ENCODE measurements around the gene JOSD1.

The JOSD1 gene

DNA sequence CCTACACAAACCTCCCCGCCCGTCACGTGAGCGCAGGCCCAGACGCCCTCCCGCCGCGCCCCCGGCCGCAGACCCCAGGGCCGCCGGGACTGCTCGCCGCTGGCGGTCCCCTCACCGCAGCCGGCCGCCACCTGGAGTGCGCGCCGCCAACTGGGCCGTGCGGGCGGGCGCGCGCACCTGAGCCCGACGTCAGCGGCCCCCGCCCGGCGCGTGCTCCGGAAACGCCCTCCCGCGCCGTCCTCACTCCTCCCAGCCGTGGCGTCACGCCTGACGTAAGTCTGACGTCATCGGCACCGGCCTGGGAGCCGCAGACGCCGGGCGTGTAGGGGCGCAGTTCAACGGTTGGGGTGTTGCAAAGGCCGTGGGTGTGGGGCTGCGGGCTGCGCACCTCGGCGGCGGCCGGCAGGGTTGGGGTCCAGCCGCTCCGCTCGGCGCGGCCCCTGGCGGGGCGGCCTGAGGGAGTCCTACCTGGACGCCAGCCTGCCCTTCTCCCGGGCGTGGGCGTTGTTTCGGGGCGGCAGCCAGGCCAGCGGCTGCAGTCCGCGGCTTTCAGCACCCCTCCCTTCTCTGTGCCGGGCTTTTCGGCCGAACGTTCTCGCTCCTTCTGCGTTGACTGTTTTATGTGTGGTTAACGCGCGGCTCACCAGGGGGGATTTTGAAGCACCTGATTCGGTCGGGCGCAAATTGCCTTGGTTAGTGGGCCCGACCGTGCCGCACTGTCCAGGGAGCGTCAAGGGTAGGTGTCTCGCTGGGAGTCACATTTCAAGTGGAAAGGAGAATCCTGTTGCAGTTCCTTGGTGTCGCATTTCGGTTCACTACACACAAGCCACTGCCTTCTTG, at the start of gene JOSD1:
TSS of gene JOSD1 (minus strand) at position 155 of the 840 bp plus-strand sequence. CDS start 956 bp downstream, outside the sequence.
- DNase-seq (ENCODE audit: low spot score): peak; percentile 97

DNA sequence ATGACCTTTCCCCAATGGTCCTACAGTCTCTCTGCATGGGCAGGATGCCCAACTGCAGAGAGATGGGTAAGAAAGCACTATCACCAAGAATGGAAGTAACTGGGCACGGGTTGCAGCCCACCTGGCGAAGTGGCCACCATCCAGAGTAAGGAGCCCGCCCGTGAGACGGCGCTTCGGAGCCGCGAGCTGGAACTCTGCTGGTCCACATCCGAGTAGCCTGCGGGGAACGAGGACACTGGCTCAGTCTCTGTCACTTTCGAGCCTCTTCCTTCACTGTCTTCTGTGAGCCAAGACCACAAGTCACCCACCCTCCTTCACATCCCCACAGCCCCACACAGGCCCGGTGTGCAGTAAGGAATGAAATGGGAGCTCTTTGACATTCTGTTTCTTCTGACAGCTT, 49.4 kb upstream of the JOSD1 start:
- no peak for DNase-seq (ENCODE audit: low spot score)

DNA sequence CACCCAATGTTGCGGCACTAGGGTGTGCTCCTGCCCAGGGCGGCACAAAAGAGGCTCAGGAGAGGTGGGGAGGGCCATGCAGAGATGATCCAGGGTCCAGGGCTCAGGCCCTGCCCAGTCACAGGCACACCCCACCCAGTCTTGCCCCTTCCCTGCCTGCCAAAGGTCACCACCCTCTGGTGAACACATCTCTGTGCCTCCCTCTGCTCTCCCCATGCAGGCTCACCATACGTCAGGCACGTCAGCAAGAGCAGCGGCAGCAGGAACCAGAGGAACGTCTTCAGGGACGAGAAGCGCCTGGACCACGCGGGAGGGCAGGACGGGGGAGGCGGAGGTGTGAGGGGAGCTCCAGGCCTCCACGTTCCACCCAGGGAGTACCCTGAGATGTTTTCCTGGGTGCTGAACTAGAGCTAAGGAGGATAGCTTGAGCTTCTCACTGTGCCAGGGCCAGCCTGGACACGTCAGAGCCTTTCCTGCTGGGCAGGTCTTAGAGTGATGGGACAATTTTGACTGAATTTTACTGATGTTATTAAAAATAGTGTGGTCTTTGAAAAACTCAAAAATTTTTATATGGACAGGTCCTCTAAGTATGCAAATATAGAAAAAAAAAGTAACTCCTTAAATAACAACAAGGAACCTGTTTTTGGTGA, 47.9 kb upstream of the JOSD1 start:
- no peak for DNase-seq (ENCODE audit: low spot score)

DNA sequence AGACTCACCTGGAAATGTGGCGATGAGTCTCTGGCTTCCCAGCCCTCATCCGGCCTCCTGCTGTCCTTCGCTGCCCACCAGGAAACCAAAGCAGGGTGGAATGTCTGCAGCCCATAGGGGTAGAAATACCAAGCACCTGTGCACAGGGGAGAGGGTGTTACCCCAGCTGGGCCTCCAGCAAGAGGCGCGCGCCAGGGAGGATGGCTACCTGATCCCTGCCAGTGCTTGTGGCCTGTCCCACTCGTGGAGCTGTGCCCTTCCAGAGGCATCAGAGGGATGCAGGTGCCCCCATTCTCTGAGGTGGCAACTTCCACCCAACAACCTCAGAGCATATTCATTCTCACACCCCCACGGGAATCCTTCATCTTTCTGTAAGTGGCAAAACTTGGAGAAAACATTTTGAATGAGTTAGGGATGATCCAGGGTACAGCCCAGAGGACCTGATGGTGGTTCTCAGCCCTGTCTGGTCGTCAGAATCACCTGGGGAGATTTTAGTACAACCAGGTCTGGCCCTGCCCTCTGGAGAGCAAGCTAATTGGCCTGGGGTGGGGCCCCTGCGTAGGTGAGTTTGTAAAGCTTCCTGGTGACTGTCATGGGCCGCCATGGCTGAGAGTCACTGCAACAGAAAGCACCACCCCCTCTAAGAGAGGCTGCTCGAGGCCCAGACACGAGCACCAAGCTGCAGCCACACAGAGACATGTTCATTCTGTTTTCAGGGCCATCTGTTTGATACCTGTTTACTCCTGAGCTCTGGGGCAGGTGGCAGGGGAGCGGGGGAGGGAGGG, 45.1 kb upstream of the JOSD1 start:
- DNase-seq (ENCODE audit: low spot score): no peak

DNA sequence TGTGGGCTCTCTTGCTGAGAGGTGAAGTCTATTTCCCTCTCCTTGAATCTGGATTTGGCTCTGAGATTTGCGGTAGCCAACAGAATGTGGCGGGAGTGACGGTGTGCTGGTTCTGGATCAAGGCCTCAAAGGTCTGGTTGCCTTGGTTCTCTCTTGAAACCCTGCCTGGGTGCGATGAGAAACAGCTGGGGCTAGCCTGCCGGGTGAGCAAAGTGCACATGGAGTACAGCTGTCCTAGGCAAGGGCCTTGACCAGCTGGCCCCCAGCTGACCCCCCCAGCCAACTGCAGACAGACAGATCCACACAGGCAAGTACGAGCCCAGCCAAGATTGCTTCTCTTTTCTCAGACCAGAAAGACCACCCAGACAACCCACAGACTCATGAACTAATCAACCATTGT, 44.2 kb upstream of the JOSD1 start:
- no peak for DNase-seq (ENCODE audit: low spot score)

DNA sequence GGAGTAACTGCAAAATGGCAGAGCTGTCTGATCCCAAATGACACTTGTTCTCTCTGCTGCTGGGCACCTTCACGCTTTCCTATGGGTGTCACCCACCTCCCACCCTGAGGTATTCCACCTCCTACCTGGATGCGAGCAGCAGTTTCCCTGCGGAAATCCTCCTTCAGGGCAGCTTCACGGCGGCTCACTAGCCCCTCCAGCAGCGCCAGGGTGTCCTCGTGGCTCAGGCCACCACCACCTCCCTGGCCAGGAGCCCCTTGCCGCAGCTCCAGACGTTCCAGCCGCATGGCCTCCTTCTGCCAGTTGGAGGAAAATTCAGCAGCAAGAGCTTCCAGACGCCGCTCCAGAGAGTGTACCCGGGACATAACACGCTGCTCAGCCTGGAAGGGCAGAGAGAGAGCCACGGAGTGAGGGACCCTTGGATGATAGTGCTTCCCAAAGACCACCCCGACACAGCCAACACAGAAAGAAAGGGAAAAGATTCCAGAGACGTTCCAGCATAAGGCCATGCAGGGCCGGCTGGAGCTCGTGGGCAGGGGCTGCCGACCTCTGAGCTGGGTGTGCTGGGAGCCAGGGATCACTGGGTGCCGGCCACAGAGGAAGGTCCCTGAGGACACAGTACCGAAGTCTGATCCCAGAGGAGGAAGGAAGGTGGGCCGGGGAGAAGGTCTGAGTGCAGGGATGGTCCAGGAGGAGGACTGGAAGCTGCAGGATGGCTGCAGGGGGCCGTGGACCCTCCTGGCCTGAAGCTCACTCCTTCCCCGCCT, 41.6 kb upstream of the JOSD1 start:
- no peak for DNase-seq (ENCODE audit: low spot score)

DNA sequence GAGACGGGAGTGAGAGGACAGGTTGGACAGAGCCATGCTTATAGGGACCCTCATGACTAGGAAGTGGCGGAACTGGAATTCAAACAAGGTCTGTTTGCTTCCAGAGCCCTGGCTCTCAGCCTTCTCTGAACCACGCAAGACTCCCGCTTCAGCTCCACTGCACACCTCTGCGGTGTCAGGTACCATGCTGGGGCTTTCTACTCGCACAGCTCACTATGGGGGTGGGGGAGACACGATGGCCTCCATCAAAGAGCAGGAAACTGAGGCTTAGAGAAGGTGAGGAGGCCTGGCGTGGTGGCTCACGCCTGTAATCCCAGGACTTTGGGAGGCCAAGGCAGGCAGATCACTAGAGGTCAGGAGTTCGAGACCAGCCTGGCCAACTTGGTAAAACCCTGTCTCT, 40.8 kb upstream of the JOSD1 start:
- no peak for DNase-seq (ENCODE audit: low spot score)

DNA sequence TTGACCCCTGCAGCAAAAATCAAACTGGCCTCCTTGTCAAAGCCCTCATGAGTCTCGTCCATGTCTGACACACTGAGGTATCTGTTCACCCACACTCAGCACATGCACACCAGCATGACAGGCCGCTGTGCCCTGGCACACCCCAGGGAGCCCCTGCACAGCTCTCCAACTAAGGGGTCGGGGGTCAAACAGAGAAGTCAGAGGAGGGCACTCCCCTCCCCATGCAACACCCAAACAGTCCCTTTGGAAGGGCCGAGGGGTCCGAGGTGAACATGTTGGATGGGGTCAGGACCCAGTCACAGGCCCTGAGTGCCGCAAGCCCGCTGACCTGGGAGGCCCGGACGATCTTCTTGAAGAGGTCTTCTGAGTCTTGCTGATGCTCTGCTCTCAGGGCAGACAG, 40.4 kb upstream of the JOSD1 start:
- no peak for DNase-seq (ENCODE audit: low spot score)

DNA sequence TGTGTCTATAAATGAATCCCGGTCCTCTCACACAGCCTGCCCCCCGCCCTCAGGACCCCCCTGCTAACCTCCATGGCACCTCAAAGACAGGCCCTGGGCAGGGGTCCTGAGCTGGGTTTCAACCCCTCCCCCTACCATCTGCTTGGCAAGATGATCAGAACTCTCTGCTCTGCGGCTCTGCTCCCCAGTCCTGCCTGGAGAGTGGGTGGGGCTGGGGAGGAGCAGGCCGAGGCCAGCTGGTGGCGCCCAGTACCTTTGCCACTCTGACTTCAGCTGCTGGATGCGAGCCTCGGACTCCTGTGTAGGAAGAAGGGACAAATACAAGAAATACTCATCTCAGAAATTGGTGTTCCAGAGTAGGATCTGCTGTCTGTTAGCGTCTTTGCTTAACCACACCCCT, 40.0 kb upstream of the JOSD1 start:
- no peak for DNase-seq (ENCODE audit: low spot score)

DNA sequence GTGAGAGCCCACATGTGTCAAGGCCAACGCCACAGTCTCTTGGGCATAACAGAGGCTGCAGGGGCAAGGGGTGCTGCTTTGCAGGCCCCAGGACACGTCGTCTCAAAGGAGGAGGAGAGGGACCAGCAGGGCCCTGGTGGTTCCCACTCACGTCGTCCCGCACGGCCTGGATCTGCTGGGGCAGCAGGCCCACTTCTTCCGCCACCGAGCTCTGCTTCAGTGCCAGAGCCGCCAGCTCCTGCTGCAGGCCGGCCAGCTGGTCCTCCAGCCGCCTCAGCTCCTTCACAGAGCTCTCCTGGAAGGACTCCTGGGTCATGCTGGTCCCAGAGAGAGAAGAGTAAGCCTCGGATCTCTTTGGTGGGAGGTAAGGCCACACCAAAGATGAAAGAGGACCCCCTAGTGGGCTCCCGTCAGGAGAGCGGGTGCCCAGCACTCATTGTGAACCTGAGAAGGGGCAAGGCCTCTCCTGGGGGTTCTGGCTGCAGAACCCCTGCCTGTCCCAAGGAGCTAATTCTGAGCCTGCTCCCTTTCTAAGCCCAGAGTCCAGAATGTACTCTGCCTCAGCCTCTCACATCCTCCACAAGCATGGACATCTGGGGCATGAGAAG, 39.5 kb upstream of the JOSD1 start:
- DNase-seq (ENCODE audit: low spot score): no peak

DNA sequence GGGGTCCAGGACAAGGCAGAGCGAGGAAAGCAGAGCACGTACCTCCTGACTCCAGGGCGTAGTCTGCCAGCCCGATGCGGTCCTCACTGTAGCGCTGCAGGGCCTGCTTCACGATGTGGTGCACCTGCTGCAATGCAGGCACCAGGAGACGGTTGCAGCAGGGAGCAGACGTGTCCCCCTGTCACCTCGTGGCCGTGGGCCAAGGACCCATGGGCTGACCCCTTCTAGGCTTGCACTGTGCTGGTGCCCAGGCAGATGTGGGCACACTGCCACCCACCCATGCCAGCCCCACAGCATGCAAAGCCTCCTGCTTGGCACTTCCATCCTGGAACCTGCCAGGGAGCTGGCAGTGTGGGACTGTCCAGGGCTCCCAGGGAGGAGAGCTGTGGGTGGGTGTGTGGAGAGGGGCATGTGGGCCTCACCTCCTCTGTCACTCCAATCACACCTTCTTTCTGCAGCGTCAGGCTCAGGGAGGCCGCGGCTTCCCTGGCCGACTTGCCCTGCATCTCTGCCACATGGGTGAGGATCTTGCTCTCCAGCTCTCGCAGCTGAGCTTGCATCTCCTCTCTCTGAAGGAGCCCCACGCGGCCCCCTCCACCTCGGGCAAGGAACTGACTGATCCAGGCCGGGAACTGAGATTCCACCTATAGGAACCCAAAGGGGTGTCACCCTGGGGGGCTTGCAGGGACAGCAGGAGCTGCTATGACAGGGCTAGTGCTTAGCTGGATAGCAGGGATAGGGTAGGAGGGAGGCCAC, 38.7 kb upstream of the JOSD1 start:
- no peak for DNase-seq (ENCODE audit: low spot score)

DNA sequence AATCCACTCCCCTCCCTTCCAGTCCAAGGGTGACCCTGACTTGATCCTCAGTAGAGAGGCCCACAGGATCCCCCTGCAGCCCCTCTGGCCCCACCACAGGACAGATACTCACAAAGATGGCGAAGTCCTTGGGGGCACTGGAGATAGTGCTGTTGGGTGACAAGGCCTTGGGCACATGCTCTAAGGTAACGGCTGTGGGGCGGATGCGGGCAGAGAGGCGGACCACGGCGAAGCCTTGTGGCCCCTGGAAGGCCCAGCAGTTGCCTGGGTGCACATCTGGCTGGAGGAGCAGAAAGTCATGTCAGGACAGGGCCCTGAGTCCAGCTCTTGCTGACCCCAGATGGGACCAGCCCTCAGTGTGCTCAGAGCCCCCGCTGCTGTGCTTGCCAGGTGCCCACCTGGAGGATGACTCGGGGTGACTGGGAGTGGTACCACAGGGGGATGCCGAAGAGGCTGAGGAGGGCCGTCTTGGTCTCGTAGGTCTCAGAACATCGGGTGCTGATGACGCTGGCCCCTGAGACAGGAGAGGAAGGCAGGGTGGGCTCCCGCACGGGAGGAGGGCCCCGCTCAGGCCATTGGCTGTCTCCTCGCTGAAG, 37.8 kb upstream of the JOSD1 start:
- no peak for DNase-seq (ENCODE audit: low spot score)

DNA sequence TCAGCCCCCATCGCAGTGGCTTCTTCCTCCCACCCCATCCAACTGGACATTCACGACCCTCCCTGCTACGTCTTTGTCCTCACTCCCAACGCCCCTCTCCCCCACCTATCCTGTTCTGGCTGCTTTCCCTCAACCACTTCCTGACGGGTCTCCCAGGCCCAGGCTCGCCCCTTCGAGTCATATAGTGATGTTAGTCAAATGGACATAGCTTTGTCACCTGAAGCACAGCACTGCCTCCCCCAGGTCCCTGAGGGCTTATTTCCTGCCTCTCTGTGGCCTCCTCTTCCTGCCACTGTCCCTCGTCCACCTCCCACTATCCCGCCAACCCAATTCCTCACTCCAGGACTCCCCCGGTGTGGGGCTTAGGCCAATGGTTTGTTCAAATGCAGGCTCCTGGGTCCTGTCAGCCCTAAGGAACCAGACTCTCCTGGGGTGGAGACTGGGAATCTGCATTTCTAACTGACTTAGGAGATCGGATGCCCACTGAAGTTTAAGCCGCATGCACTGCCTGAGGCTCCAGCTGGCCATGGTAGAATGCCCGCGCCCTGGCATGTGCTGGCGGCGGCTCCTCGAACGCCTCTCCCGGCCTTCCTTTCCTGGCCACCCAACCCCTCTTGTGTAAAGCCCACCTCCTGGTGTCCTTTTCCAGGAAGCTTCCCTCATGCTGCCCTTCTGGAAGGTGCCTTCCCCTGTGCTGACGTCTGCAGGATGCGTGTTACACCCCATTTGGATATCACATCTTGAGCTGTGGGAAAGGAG, 36.7 kb upstream of the JOSD1 start:
- DNase-seq (ENCODE audit: low spot score): no peak

DNA sequence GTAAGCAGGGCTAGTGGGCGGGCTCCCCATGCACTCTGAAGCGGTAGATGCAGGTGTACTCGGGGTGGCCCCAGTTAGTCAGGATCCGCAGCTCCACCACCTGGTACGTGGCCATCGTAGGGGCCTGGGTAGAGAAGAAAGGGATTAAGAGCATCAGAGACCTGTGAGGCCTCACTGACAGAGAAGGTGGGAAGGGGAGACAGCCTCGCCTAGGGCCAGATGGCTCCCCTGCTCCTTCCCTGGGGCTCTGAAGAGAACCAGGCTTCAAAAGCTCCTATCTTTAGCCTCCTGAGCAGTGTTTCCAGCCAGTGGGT, 35.5 kb upstream of the JOSD1 start:
- DNase-seq (ENCODE audit: low spot score): no peak

DNA sequence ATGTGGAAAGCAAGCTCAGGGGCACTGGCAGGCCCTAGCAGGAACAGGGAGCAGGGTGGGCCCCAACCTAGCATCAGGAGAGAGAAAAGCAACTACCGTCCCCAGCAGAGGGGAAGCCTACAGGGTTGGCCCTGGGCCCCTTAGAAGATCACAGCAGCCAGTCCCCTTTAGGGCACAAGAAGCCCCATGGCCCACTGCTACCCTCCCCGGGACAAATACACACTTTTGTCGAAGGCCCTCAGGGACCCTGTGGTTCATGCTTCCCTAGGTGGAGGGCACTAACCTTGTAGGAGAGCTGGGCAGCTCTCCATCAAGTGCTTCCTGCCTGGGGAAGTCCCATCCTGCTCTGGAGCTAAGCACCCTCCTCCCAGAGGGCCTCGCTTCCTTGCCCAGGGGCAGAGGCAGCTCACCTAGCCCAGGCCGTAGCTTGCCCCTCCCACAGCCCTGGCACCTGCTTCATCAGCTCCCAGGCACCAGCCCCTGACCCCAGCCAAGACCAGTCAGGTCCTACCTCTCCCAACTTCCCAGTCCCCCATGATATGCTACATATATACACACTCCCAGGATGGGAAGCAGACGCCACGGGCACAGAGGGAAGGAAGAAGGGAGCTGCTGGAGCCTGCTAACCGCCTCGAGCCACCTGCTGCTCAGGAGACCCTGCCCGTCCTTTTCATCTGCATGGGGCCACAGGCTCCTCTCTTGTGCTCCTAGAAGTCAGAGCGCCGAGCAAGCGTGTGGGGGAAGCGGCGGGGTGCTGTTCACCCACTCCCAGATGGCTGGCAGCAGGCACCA, 34.9 kb upstream of the JOSD1 start:
- no peak for DNase-seq (ENCODE audit: low spot score)

DNA sequence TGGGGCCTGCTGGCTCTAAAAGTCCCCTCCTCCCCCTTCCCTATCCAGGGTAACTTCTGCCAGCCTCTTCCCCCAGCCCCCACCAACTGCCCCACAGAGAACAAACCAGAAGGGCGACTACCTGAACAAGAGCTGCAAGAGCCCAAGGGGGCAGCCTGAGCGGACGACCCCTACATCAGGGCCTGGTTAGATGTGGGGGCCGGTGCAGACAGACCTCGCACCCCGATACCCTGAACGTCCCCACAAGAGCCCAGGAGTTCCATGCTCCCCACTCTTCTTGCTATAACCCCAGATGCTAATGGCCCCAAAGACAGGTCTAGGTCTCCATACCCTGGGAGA, 34.4 kb upstream of the JOSD1 start:
- DNase-seq (ENCODE audit: low spot score): no peak

DNA sequence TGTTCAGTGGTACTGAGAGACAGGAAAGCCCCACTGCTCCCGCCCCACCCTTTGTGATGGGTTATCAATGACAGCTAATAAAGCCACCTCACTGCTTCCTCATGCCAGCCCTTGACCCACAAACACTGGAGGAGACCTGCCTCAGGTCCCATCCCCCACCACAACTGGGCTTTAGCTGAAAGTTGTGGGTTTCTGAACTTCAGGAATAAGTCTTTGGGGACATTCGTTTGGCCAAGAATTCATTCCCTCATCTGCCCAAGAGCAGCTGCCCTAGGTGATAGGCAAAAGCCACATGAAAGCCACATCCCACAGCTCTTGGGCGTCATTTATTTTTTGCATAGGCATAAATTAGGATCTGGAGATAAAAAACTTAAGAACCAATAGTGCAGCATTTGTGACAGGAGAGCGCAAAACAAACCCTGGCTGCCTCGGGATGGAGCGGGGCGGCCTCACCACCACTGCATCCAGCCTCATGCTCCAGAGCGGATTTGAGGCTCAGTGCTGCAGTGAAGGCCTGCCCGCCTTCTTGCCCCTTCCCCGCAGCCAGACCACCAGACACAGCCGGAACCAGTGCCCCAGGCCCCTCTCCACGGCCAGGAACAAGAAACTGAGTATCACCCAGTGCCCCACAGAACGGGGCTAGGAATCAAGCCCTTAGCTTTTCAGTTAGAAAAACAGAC, 33.8 kb upstream of the JOSD1 start:
- DNase-seq (ENCODE audit: low spot score): no peak

DNA sequence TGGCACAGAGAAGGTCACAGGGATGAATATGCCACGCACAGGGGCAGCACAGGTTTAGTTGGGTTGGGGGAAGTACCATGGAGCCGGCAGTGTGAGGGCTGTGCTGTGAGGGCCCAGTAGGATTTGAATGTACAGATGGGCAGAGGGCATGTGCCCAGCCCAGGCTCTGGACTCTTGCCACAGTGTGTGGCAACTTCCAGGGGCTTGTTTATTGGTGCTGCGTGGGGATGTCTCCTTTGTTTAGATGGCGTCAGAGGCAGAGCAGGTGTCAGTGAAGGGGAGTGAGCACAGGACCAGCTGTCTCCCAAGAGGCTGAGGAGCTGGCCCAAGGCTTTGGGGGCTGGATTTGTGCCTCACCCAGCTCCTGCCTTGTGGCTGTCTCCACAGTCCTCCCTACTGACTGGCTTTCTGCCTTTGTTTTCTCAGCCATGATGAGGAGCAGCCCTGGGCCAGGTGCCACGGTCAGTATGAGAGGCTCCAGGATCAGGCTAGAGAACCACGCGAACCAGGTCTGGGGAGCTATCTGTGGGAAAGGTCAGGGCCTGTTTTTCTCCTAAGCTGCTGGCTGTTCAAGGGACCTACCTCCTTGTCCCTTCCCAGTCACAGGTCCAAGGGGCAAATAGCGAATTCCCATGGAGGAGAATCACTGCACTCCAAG, 33.1 kb upstream of the JOSD1 start:
- DNase-seq (ENCODE audit: low spot score): no peak

All from NAMALWA (cell line).